Measurements from ENCODE around the gene SYCP3.

SYCP3 gene

DNA sequence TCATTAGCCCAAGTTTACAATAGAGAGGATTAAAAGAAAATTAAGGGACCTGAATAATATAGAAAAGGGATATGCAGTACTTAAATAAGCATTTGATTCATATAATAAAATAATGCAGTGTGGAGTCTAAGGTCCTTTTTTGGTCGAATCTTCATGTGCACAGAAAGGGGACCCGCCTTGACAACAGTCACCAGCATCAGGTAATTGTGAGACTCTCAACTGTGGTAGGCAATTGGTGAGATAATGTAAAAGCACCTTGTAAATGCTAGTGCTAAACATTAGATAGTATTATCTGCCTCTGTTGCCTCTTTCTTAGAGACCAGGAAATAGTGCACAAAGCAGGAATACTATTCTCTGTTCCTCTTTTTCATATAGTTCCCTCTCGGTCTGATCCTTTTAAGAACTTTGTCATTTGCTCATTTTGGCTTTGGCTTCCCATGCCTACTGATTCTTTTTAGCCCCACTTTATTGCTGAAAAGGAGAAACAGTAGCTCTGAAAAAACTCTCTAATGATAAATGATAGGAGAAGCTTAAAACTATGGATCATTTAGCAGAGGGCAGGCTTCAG is 24.3 kb downstream of the SYCP3 start:
- ChIA-PET POLR2A (ENCODE audit: low non-redundant PET) (no interaction called here), CTCF (no interaction called here)
- TF ChIP-seq, protein P1, sequence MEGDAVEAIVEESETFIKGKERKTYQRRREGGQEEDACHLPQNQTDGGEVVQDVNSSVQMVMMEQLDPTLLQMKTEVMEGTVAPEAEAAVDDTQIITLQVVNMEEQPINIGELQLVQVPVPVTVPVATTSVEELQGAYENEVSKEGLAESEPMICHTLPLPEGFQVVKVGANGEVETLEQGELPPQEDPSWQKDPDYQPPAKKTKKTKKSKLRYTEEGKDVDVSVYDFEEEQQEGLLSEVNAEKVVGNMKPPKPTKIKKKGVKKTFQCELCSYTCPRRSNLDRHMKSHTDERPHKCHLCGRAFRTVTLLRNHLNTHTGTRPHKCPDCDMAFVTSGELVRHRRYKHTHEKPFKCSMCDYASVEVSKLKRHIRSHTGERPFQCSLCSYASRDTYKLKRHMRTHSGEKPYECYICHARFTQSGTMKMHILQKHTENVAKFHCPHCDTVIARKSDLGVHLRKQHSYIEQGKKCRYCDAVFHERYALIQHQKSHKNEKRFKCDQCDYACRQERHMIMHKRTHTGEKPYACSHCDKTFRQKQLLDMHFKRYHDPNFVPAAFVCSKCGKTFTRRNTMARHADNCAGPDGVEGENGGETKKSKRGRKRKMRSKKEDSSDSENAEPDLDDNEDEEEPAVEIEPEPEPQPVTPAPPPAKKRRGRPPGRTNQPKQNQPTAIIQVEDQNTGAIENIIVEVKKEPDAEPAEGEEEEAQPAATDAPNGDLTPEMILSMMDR (conservative IDR thresholded peaks at IDR 0.05; ENCODE audit: low read depth): no peak
- DNase-seq (ENCODE audit: low spot score): no peak
- H3K27ac ChIP-seq: no peak overlapping the region

DNA sequence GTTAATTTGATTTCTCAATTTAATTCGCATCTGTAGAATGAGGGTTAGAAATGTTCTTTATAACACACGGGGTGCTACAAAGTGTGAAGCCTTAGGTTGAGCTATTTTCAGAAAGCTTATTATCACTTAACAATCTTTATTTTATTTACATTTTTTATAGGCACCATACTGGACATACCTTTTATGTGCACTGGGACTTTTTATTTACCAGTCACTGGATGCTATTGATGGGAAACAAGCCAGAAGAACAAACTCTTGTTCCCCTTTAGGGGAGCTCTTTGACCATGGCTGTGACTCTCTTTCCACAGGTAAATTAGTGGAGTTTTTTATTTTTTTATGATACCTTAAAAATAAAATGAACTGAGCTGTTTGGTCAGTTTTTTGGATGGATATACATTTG is 25.3 kb downstream of the SYCP3 start:
- CTCF ChIA-PET: no interaction called here
- no peak overlapping the region for H3K27ac ChIP-seq
- POLR2A ChIA-PET (ENCODE audit: low non-redundant PET): no interaction called here
- TF ChIP-seq, protein P1 (conservative IDR thresholded peaks at IDR 0.05; ENCODE audit: low read depth): no peak
- no peak for DNase-seq (ENCODE audit: low spot score)

- DNase-seq (ENCODE audit: low spot score): no peak
- H3K27ac ChIP-seq: no peak overlapping the region
- POLR2A ChIA-PET (ENCODE audit: low non-redundant PET): no interaction called here
- TF ChIP-seq, protein P1 (conservative IDR thresholded peaks at IDR 0.05; ENCODE audit: low read depth): no peak
- CTCF ChIA-PET: no interaction called here
Observed at GRCh38 chr12:101713059-101713682, 26.1 kb downstream of the SYCP3 start.

DNA sequence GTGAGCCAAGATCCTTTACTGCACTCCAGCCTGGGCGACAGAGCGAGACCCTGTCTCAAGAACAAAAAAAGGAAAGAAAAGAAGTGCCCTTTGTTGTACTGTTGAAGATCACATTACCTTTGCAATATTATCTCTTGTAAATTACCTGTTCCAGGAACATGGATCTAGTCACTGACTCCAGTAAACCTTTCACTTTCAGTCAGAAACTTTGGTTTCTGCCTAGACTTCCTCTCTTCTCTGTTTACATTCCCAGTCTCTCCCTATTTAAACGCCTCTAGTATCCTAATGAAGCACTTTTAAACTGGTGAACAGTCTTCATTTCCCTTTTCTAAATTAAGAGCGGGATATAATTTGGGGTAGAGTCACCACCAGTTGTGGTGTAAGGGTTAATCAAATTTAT is 29.0 kb downstream of the SYCP3 start:
- no peak for DNase-seq (ENCODE audit: low spot score)
- ChIA-PET CTCF (no interaction called here), POLR2A (ENCODE audit: low non-redundant PET) (no interaction called here)
- no peak overlapping the region for H3K27ac ChIP-seq
- TF ChIP-seq, protein P1 (conservative IDR thresholded peaks at IDR 0.05; ENCODE audit: low read depth): no peak

- no peak overlapping the region for H3K27ac ChIP-seq
- TF ChIP-seq, protein P1 (conservative IDR thresholded peaks at IDR 0.05; ENCODE audit: low read depth): no peak
- no peak for DNase-seq (ENCODE audit: low spot score)
- POLR2A ChIA-PET (ENCODE audit: low non-redundant PET): no interaction called here
- CTCF ChIA-PET: interaction anchor here (0.6 kb wide), 1 partner anchor 123 kb away, joined by 4 read pairs; no protein-coding TSS in a partner anchor
Observed at GRCh38 chr12:101707131-101707782, 32.0 kb downstream of the SYCP3 start.

- ChIA-PET POLR2A (ENCODE audit: low non-redundant PET) (no interaction called here), CTCF (no interaction called here)
- H3K27ac ChIP-seq: no peak overlapping the region
- TF ChIP-seq, protein P1 (conservative IDR thresholded peaks at IDR 0.05; ENCODE audit: low read depth): no peak
- no peak for DNase-seq (ENCODE audit: low spot score)
Observed at GRCh38 chr12:101706403-101706802, 32.9 kb downstream of the SYCP3 start.

Measured in RWPE1 (cell line).